H1 (cell line): ENCODE data around the gene ROR1. TPM values are rescaled to one million over a fixed set of nuclear protein-coding genes. Genes with fewer than 3 reads are reported as not detected.

Source experiments
- CTCF ChIA-PET: fragments of 300-600 bp; sonication (Branson Sonifier 250); formaldehyde crosslinking; loops from one replicate; lab custom pipeline; 2021; ENCODE audit not compliant: partially characterized antibody; lab: Charles Lee
- POLR2A ChIA-PET: fragments of 300-600 bp; sonication (Branson Sonifier 250); formaldehyde crosslinking; loops from one replicate; lab custom pipeline; 2021; ENCODE audit warnings: inconsistent platforms; ENCODE audit not compliant: partially characterized antibody; lab: Charles Lee
- DNase-seq, 2 experiments: peaks; one replicate each; pipeline versions ENCODE4 v3.0.0 to v3.0.0-alpha.2; 2010 to 2022; ENCODE audit warnings: low spot score in 2 of 2, low read depth in 1 of 2, mixed read lengths in 1 of 2
- FAIRE-seq: peaks from 2 replicates; lab custom pipeline; 2011; peaks lifted over from hg19 to GRCh38; lab: Jason Lieb, UNC
- H2AFZ ChIP-seq: 2 replicates; pipeline ENCODE4 v1.8.1; 2012; ENCODE audit warnings: low read length, inconsistent platforms
- H2AK5ac ChIP-seq: 2 replicates; pipeline ENCODE4 v1.6.1; 2013; ENCODE audit warnings: low read depth, low read length
- H2BK120ac ChIP-seq: replicated peaks from 2 replicates; pipeline ENCODE3; 2013; ENCODE audit warnings: low read depth, low read length, inconsistent platforms
- H2BK12ac ChIP-seq: 2 replicates; pipeline ENCODE4 v1.6.1; 2013; ENCODE audit warnings: low read depth, low read length
- H2BK15ac ChIP-seq: 2 replicates; pipeline ENCODE4 v1.6.1; 2013; ENCODE audit warnings: low read length
- H2BK20ac ChIP-seq: 2 replicates; pipeline ENCODE4 v1.6.1; 2013; ENCODE audit warnings: low read length
- H2BK5ac ChIP-seq: 2 replicates; pipeline ENCODE4 v1.6.1; 2013; ENCODE audit warnings: low read depth, low read length
- H3K14ac ChIP-seq: 2 replicates; pipeline ENCODE4 v1.6.1; 2013; ENCODE audit warnings: inconsistent platforms; ENCODE audit not compliant: insufficient read length
- H3K18ac ChIP-seq: 2 replicates; pipeline ENCODE4 v1.6.1; 2013; ENCODE audit warnings: low read length; ENCODE audit errors: extremely low read depth
- H3K23ac ChIP-seq: 2 replicates; pipeline ENCODE4 v1.6.1; 2013; ENCODE audit warnings: inconsistent platforms; ENCODE audit not compliant: insufficient read length
- H3K23me2 ChIP-seq: 2 replicates; pipeline ENCODE4 v1.6.1; 2013; ENCODE audit warnings: low read depth, low read length
- H3K27ac ChIP-seq: 2 replicates; pipeline ENCODE4 v1.6.1; 2011; ENCODE audit warnings: low read depth, low read length, inconsistent platforms
- H3K27me3 ChIP-seq, 4 experiments: replicated peaks in 1 of 4; 1 replicate in 1 of 4; 2 replicates in 3 of 4; pipeline versions ENCODE4 v1.6.1 to v1.8.1; 2011 to 2013; ENCODE audit warnings: low read length in 3 of 4, mild to moderate bottlenecking in 3 of 4, inconsistent platforms in 2 of 4, mixed read lengths in 2 of 4, moderate library complexity in 1 of 4; ENCODE audit not compliant: control insufficient read depth in 3 of 4, insufficient read depth in 3 of 4; ENCODE audit errors: extremely low read depth in 1 of 4
- H3K36me3 ChIP-seq, 4 experiments: 2 replicates each; pipeline versions ENCODE4 v1.6.1 to v1.8.1; 2011 to 2013; ENCODE audit warnings: mild to moderate bottlenecking in 4 of 4, low read length in 3 of 4, moderate library complexity in 2 of 4, control low read depth in 1 of 4, inconsistent platforms in 1 of 4; ENCODE audit not compliant: insufficient read depth in 4 of 4, control insufficient read depth in 2 of 4
- H3K4ac ChIP-seq: replicated peaks from 2 replicates; pipeline ENCODE3; 2013; ENCODE audit warnings: low read length, low read depth, mixed read lengths, inconsistent platforms; ENCODE audit not compliant: insufficient read length
- H3K4me1 ChIP-seq, 4 experiments: replicated peaks in 1 of 4; 1 replicate in 1 of 4; 2 replicates in 3 of 4; pipeline versions ENCODE4 v1.6.1 to v1.8.1; 2011 to 2013; ENCODE audit warnings: low read length in 3 of 4, inconsistent platforms in 2 of 4, mixed read lengths in 1 of 4; ENCODE audit not compliant: insufficient read depth in 4 of 4, control insufficient read depth in 3 of 4
- H3K4me2 ChIP-seq, 2 experiments: 2 replicates each; pipeline versions ENCODE4 v1.6.1 to v1.8.1; 2011 to 2013; ENCODE audit warnings: low read depth in 2 of 2, low read length in 2 of 2, control low read depth in 1 of 2, inconsistent platforms in 1 of 2, mild to moderate bottlenecking in 1 of 2; ENCODE audit not compliant: insufficient read depth in 1 of 2
- H3K4me3 ChIP-seq, 4 experiments: fragments of 200-600, 300-600 bp in 1 of 4; sonication (generic), shearing (Covaris generic), sonication (Bioruptor Twin) in 1 of 4; 2 replicates each; pipeline versions ENCODE4 v1.5.1 to v1.8.1; 2011 to 2016; ENCODE audit warnings: low read length in 4 of 4, low read depth in 3 of 4, control low read depth in 2 of 4, inconsistent platforms in 2 of 4, mild to moderate bottlenecking in 2 of 4, mixed read lengths in 1 of 4, moderate library complexity in 1 of 4; ENCODE audit not compliant: insufficient read depth in 2 of 4; ENCODE audit errors: extremely low read depth in 1 of 4
- H3K56ac ChIP-seq: replicated peaks from 2 replicates; pipeline ENCODE3; 2013; ENCODE audit warnings: low read depth, mild to moderate bottlenecking, mixed read lengths, low read length, inconsistent platforms; ENCODE audit not compliant: insufficient read length
- H3K79me1 ChIP-seq: 2 replicates; pipeline ENCODE4 v1.6.1; 2013; ENCODE audit warnings: low read depth, low read length, control low read depth
- H3K79me2 ChIP-seq, 2 experiments: 2 replicates each; pipeline versions ENCODE4 v1.6.1 to v1.8.1; 2012 to 2013; ENCODE audit warnings: low read length in 2 of 2, mild to moderate bottlenecking in 2 of 2, inconsistent platforms in 1 of 2; ENCODE audit not compliant: insufficient read depth in 2 of 2, control insufficient read depth in 1 of 2
- H3K9ac ChIP-seq, 4 experiments: replicated peaks in 1 of 4; 1 replicate in 1 of 4; 2 replicates in 3 of 4; pipeline versions ENCODE4 v1.6.1 to v1.8.1; 2011 to 2013; ENCODE audit warnings: low read depth in 3 of 4, low read length in 3 of 4, control low read depth in 2 of 4, mild to moderate bottlenecking in 2 of 4, moderate library complexity in 2 of 4, inconsistent platforms in 1 of 4; ENCODE audit errors: extremely low read depth in 1 of 4
- H3K9me3 ChIP-seq, 2 experiments: 2 replicates each; pipeline versions ENCODE4 v1.6.1 to v1.8.1; 2012 to 2013; ENCODE audit warnings: mild to moderate bottlenecking in 2 of 2, moderate library complexity in 2 of 2, control low read depth in 1 of 2, inconsistent platforms in 1 of 2, low read depth in 1 of 2, low read length in 1 of 2, mixed read lengths in 1 of 2; ENCODE audit not compliant: insufficient read depth in 2 of 2
- H4K20me1 ChIP-seq, 2 experiments: replicated peaks in 1 of 2; 2 replicates each; pipeline versions ENCODE3 to v1.8.1; 2011 to 2013; ENCODE audit warnings: inconsistent platforms in 2 of 2, low read length in 2 of 2, mild to moderate bottlenecking in 1 of 2; ENCODE audit not compliant: insufficient read depth in 2 of 2, control insufficient read depth in 1 of 2
- H4K5ac ChIP-seq: 2 replicates; pipeline ENCODE4 v1.6.1; 2013; ENCODE audit warnings: low read length, low read depth, mixed read lengths, inconsistent platforms; ENCODE audit not compliant: insufficient read length
- H4K8ac ChIP-seq: 2 replicates; pipeline ENCODE4 v1.8.0; 2013; ENCODE audit warnings: mild to moderate bottlenecking, moderate library complexity, low read length, inconsistent platforms; ENCODE audit not compliant: insufficient read depth; ENCODE audit errors: extremely low read depth
- H4K91ac ChIP-seq: replicated peaks from 2 replicates; pipeline ENCODE3; 2013; ENCODE audit warnings: low read length, mixed read lengths, inconsistent platforms; ENCODE audit not compliant: insufficient read length
- BCL11A ChIP-seq, 2 experiments: IDR thresholded peaks; one replicate each; pipeline ENCODE4 v1.6.1; 2011; ENCODE audit warnings: low read depth in 2 of 2, low read length in 2 of 2, mild to moderate bottlenecking in 2 of 2
- CREB1 ChIP-seq: IDR thresholded peaks from 2 replicates; pipeline ENCODE4 v1.6.1; 2012; ENCODE audit warnings: inconsistent platforms
- FOSL1 ChIP-seq: IDR thresholded peaks from 2 replicates; pipeline ENCODE4 v1.6.1; 2011; ENCODE audit warnings: mild to moderate bottlenecking, low read depth, low read length, moderate library complexity; ENCODE audit not compliant: insufficient read depth
- GABPA ChIP-seq: IDR thresholded peaks from 2 replicates; pipeline ENCODE4 v1.6.1; 2011; ENCODE audit warnings: mild to moderate bottlenecking, low read length, moderate library complexity, borderline replicate concordance; ENCODE audit not compliant: insufficient read depth
- HDAC2 ChIP-seq, 2 experiments: fragments of 300-600 bp in 1 of 2; sonication (generic) in 1 of 2; IDR thresholded peaks; 2 replicates each; pipeline ENCODE4 v1.6.1; 2011 to 2012; ENCODE audit warnings: low read depth in 2 of 2, low read length in 2 of 2, mild to moderate bottlenecking in 2 of 2, moderate library complexity in 2 of 2, borderline replicate concordance in 1 of 2, inconsistent platforms in 1 of 2
- KDM1A ChIP-seq: fragments of 200-600, 300-600 bp; sonication (generic); IDR thresholded peaks from 2 replicates; pipeline ENCODE4 v1.7.1; 2016; ENCODE audit warnings: mild to moderate bottlenecking, low read length, borderline replicate concordance
- KDM5A ChIP-seq: fragments of 200-600 bp; IDR thresholded peaks from 2 replicates; pipeline ENCODE4 v1.7.1; 2012; ENCODE audit warnings: mild to moderate bottlenecking, low read length, inconsistent platforms, mixed read lengths
- MAFK ChIP-seq: IDR thresholded peaks from 2 replicates; pipeline ENCODE4 v1.6.1; 2012; ENCODE audit warnings: low read depth, mild to moderate bottlenecking, improper control_type of control experiment, low read length
- POLR2A ChIP-seq, 2 experiments: IDR thresholded peaks; 1 replicate in 1 of 2; 2 replicates in 1 of 2; pipeline ENCODE4 v1.6.1; 2011; ENCODE audit warnings: low read depth in 2 of 2, low read length in 2 of 2, mild to moderate bottlenecking in 2 of 2; ENCODE audit errors: control extremely low read depth in 1 of 2
- RNF2 ChIP-seq: fragments of 200-900, 300-1000 bp; sonication (generic); IDR thresholded peaks from 2 replicates; pipeline ENCODE4 v1.7.1; 2016; ENCODE audit warnings: borderline replicate concordance, low read depth, mild to moderate bottlenecking, antibody characterized with exemption, low read length; ENCODE audit not compliant: poor library complexity, severe bottlenecking; ENCODE audit errors: missing control alignments
- WGBS, 2 experiments: shearing (Covaris generic) in 1 of 2; methylation state at CpG; one replicate each; pipeline versions ENCODE4 v1.1.6 to v1.1.7; 2013 to 2015; ENCODE audit warnings: low lambda C conversion rate in 2 of 2, mixed read lengths in 2 of 2, inconsistent platforms in 1 of 2, low coverage in 1 of 2, missing lambda C conversion rate in 1 of 2; ENCODE audit not compliant: insufficient replicate concordance in 2 of 2, insufficient coverage in 1 of 2, insufficient read length in 1 of 2; ENCODE audit errors: extremely low coverage in 1 of 2, missing lambda C conversion rate in 1 of 2; 5-methylcytosine and 5-hydroxymethylcytosine counted together
- polyA plus RNA-seq, 7 experiments: library from polyadenylated mRNA; depleted of rRNA in 3 of 7; stranded (reverse) in 5 of 7; unstranded in 2 of 7; fragments of >200 nt in 5 of 7; fragments of 200-250 nt in 2 of 7; gene quantifications; 1 replicate in 5 of 7; 2 replicates in 1 of 7; 4 replicates in 1 of 7; pipeline versions ENCODE4 v1.2.1 to v1.2.3, GENCODE V29; 2011 to 2013; ENCODE audit warnings: missing spikeins in 2 of 7, mixed read lengths in 2 of 7
- total RNA-seq: library from RNA; stranded (reverse); fragmentation: NEBNext Ultra II Directional; extraction: Animal tissue kit (Norgen Biotek cat#: 25700); gene quantifications from 2 replicates; pipeline ENCODE4 v1.2.1, GENCODE V29; 2021
- TF ChIP-seq, protein P1 (sequence below): IDR thresholded peaks from 2 replicates; pipeline ENCODE4 v1.6.1; 2011; ENCODE audit warnings: low read length, improper control_type of control experiment

ROR1 gene
- total and polyA plus RNA-seq, 2 of the 8 experiments (the other 6 are each of a cell fraction or from before 2014, with no cell fraction given), result 33.6 to 73.6 TPM

DNA sequence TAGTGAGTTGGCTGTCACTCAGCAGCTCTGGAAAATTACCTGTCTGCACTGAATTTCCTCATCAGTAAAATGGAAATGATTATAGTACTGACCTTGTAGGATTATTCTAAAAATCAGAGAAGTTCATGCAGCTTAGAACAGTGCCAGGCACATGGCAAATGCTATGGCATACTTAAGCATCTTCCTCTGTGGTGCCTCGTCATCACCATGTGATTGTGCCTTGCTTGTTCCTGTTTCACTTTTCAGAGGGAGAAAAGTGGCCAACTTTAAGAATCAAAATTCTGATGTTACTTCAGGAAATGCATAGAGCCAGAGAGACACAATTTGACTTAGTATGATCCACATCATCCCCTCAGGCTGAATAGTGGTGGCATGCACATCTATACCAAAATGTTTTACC, 203.6 kb downstream of the ROR1 start:
- WGBS, 2 experiments, result 100% methylated on average over 1 of the region's 1 CpG; no CpG with 5 or more reads in 1 of the 2 experiments
- Histone ChIP-seq H3K56ac (no peak overlapping the region), H2BK5ac (no peak overlapping the region), H3K27me3 (no peaks in the 10 kb centered on the region), H2AK5ac (no peak overlapping the region), H3K36me3 (no peaks in the 10 kb centered on the region), H4K91ac (no peak overlapping the region), H3K23me2 (no peaks in the 10 kb centered on the region), H2AFZ (no peak overlapping the region), H3K79me1 (peaks cover 15% of the 10 kb centered on the region; the same call in 1 of the 2 replicates), H3K79me2 (peaks cover 0 to 97% of the 10 kb centered on the region in 2 experiments; a peak in 2 of 4 replicates), H3K27ac (no peak overlapping the region), H4K8ac (no peak overlapping the region), H4K20me1 (peaks cover 6 to 7% of the 10 kb centered on the region in 2 experiments), H3K14ac (no peak overlapping the region), H2BK120ac (no peak overlapping the region), H3K23ac (no peak overlapping the region), H2BK12ac (no peak overlapping the region), H2BK15ac (no peak overlapping the region), H2BK20ac (no peak overlapping the region), H3K4me3 (no peak overlapping the region), H3K4me1 (peaks cover 0 to 5% (median 1%) of the 10 kb centered on the region in 4 experiments; a peak in 2 of 7 replicates), H3K9me3 (no peaks in the 10 kb centered on the region), H4K5ac (no peak overlapping the region), H3K9ac (no peak overlapping the region), H3K18ac (no peak overlapping the region), H3K4me2 (no peak overlapping the region), H3K4ac (no peak overlapping the region)
- TF ChIP-seq CREB1, result no peak
- no peak for TF ChIP-seq KDM5A
- no peak for TF ChIP-seq BCL11A (IDR thresholded peaks at IDR 0.05; ENCODE audit: low read depth in 2 of 2, low read length in 2 of 2)
- TF ChIP-seq MAFK, result no peak
- no peak for TF ChIP-seq KDM1A
- TF ChIP-seq RNF2, result no peak
- no peak for TF ChIP-seq HDAC2 (IDR thresholded peaks at IDR 0.05; ENCODE audit: borderline replicate concordance in 1 of 2, low read depth in 2 of 2, low read length in 2 of 2)
- TF ChIP-seq FOSL1, result no peak
- TF ChIP-seq, protein P1, sequence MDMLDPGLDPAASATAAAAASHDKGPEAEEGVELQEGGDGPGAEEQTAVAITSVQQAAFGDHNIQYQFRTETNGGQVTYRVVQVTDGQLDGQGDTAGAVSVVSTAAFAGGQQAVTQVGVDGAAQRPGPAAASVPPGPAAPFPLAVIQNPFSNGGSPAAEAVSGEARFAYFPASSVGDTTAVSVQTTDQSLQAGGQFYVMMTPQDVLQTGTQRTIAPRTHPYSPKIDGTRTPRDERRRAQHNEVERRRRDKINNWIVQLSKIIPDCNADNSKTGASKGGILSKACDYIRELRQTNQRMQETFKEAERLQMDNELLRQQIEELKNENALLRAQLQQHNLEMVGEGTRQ, result no peak
- no peak for TF ChIP-seq GABPA
- TF ChIP-seq POLR2A (IDR thresholded peaks at IDR 0.05; ENCODE audit: control extremely low read depth in 1 of 2, low read depth in 2 of 2, low read length in 2 of 2), result no peak
- no peak for FAIRE-seq
- CTCF ChIA-PET, result no interaction called here
- no peak for DNase-seq
- POLR2A ChIA-PET, result no interaction called here
